ENCODE data around the gene PDGFC.
A peak's percentile ranks its signal among the peaks of the same experiment; 100 is the strongest.

Gene PDGFC

DNA sequence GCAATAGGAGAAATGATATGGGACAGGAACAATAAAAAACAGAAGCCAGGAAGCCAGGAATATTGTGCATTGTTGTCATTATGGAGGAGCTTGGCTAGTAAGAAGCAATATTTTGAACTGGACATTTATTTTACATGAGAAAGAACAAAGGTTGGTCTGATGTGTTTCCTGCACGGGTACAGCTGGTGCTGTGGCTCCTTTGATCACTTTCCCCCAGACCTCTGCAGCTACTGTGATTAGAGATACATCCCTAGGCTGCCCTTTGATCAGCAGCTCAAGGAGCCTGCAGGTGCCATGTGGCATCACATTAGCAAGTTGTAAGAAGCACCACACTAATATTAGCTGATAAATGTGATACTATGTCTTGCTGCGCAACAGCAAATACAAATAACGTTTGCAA is 2.5 kb downstream of the PDGFC start:
- TF ChIP-seq, protein P1, sequence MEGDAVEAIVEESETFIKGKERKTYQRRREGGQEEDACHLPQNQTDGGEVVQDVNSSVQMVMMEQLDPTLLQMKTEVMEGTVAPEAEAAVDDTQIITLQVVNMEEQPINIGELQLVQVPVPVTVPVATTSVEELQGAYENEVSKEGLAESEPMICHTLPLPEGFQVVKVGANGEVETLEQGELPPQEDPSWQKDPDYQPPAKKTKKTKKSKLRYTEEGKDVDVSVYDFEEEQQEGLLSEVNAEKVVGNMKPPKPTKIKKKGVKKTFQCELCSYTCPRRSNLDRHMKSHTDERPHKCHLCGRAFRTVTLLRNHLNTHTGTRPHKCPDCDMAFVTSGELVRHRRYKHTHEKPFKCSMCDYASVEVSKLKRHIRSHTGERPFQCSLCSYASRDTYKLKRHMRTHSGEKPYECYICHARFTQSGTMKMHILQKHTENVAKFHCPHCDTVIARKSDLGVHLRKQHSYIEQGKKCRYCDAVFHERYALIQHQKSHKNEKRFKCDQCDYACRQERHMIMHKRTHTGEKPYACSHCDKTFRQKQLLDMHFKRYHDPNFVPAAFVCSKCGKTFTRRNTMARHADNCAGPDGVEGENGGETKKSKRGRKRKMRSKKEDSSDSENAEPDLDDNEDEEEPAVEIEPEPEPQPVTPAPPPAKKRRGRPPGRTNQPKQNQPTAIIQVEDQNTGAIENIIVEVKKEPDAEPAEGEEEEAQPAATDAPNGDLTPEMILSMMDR (IDR thresholded peaks at IDR 0.05; ENCODE audit: low read depth, low read length, missing control alignments) = no peak
- H3K4me3 ChIP-seq (ENCODE audit: low read depth, low read length) = no peak overlapping the region
- no peak for DNase-seq (ENCODE audit: low read depth)

DNA sequence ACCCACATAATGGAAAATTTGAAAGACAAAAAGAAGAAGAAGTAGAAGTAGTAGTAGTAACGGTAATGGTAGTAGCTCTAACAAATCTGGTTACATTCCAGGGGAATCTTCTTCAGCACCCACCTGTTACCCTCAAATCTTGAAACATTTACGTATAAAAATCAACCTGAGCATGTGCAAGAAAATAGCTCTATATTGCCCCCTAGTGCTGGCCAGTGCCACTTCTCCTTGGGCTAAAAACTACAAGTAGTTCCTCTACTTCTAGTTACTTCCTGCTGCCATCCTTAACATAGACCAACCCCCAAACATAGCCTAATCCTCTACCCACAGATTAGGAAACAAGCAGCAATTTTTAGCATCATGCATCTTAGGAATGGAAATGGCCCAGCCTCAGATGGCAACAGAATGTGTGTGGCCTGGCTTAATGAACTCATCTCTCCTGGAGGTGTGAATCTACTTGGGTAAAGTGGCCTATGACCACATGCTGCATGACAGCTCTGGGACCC is 3.1 kb downstream of the PDGFC start:
- DNase-seq (ENCODE audit: low read depth) = peak; percentile 12

DNA sequence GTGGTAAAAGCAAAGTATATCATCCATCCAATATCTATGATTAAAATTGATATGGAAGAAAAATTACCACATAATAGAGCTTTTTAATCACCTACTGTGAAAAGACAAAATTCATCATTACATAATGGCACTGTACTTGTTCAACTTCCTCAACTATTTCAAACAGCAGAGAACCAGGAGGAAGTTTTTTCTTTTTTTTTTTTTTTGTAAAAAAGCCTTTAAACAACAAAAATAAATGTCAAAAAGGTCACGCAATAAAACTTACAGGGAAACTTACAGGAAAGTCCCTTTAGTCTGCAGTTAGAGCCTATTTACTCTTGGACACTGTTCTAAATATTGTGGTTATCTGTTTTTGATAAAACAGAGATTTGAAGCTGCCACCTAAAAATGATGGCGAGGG is 4.8 kb downstream of the PDGFC start:
- TF ChIP-seq, protein P1 (IDR thresholded peaks at IDR 0.05; ENCODE audit: low read depth, low read length, missing control alignments) = no peak
- no peak for DNase-seq (ENCODE audit: low read depth)

More for the DNA sequence above, 3.1 kb downstream of the PDGFC start:
- no peak overlapping the region for H3K4me3 ChIP-seq (ENCODE audit: low read depth, low read length)
- TF ChIP-seq, protein P1 (IDR thresholded peaks at IDR 0.05; ENCODE audit: low read depth, low read length, missing control alignments) = peak; percentile 74

DNA sequence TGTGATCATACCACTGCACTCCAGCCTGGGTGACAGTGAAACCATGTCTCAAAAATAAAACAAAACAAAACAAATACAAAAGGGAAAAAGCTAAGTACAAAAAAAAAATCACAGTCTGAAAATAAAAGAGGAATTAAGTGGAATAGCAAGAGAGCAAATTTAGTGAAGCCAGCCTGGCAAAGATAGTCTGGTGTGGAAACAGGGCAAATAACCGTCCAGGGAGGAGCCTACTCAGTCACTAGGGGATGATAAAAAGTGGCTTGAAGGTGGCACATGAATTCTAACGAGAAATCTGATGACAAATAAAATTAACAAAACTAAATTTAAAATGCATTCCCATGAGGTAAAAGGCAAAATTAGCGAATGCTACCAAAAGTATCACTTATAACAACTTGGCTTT is 8.2 kb downstream of the PDGFC start:
- TF ChIP-seq, protein P1 (IDR thresholded peaks at IDR 0.05; ENCODE audit: low read depth, low read length, missing control alignments) = no peak
- DNase-seq (ENCODE audit: low read depth) = no peak
- H3K4me3 ChIP-seq (ENCODE audit: low read depth, low read length) = no peak overlapping the region

More for the DNA sequence above, 4.8 kb downstream of the PDGFC start:
- no peak overlapping the region for H3K4me3 ChIP-seq (ENCODE audit: low read depth, low read length)

DNA sequence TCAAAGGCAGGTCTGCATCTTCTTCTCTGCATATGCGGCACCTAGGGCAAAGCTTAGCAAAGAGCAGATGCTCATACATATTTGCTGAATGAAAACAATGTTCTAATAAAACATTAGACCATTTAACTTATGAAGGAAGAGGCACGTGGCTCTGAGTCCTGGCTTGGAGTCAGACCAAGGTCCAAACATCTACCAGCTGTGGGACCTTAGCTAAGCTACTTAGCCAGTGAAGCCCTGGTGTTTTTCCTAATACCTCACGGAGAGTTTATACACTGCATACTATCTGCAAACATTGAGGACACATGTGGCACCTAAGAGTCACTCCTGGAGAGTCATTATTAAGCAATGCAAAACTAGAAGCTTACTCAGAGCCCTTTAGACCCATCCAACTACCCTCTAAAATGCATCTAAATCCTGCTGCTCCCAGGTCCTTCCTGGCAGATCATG is 9.0 kb downstream of the PDGFC start:
- no peak for DNase-seq (ENCODE audit: low read depth)
- TF ChIP-seq, protein P1 (IDR thresholded peaks at IDR 0.05; ENCODE audit: low read depth, low read length, missing control alignments) = no peak

DNA sequence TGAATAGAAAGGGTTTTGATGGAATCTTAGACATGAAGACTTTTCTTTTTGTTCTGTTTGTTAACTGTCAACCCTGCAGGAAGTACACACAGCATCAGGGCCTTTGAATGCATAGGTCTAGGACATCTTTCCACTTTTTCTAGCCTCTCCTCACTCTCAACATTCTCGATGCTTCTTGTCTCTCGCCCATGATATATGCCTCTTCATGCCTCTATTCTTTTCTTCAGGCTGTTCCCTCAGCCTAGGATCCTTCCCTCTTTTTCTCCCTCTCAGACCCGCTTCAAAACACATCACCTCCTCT is 9.6 kb downstream of the PDGFC start:
- TF ChIP-seq, protein P1 (IDR thresholded peaks at IDR 0.05; ENCODE audit: low read depth, low read length, missing control alignments) = no peak
- DNase-seq (ENCODE audit: low read depth) = no peak
- H3K4me3 ChIP-seq (ENCODE audit: low read depth, low read length) = no peak overlapping the region

More for the DNA sequence above, 9.0 kb downstream of the PDGFC start:
- no peak overlapping the region for H3K4me3 ChIP-seq (ENCODE audit: low read depth, low read length)

All from GM12864 (cell line).